Measurements from ENCODE around the gene PRSS50. TPM values are rescaled to one million over a fixed set of nuclear protein-coding genes. Genes with fewer than 3 reads are reported as not detected.

Gene PRSS50
- total RNA-seq, 1 experiment from 2014 or later = not detected

DNA sequence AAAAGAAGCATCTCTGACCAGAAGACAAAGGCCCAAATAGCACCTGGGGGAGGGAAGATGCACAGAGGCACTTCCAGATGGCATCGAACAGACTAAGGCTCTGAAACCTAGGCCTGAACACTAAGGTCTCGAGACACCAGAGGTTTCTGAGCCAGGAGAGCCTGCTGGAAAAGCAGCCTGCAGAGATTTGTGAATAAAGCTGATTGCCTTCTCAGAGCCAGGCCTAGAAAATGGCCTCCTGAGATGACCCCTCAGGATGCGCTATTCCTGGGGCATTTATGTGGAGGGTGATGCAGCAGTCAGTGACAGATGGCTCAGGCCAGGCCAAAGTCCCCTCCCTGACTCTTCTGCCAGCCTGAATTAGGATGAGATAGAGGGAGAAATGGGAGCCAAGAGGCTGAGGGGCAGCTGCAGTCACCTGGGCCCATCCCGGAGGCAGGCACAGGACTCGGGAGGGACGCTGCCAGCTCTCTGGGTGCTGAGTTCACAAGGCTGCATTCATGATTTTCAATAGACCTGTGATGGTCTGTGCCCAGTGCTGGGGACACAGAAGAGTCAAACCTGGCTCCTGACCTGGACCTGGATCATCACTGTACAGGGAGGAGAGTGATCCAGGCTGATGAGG, 6.9 kb downstream of the PRSS50 start:
- intact Hi-C loops (cut with micrococcal nuclease; ENCODE audit: unreplicated experiment) = no loop called here
- no peaks in the 10 kb centered on the region for H3K9me3 Mint-ChIP-seq (ENCODE audit: low read depth, unreplicated experiment)
- CTCF ChIA-PET = no interaction called here
- peaks cover 5% of the 10 kb centered on the region for H3K36me3 Mint-ChIP-seq (ENCODE audit: insufficient read depth, unreplicated experiment)
- DNase-seq = no peak
- no peak overlapping the region for H3K27ac Mint-ChIP-seq (ENCODE audit: unreplicated experiment)
- TF ChIP-seq CTCF (IDR thresholded peaks at IDR 0.05; ENCODE audit: unreplicated experiment) = no peak
- no TSS peak for BruUV-seq (replicated peaks)
- H3K4me3 Mint-ChIP-seq (ENCODE audit: low read depth, unreplicated experiment) = no peak overlapping the region
- peaks cover 4% of the 10 kb centered on the region for H3K27me3 Mint-ChIP-seq (ENCODE audit: unreplicated experiment)
- H3K4me1 Mint-ChIP-seq (ENCODE audit: low read depth, unreplicated experiment) = peaks cover 12% of the 10 kb centered on the region

DNA sequence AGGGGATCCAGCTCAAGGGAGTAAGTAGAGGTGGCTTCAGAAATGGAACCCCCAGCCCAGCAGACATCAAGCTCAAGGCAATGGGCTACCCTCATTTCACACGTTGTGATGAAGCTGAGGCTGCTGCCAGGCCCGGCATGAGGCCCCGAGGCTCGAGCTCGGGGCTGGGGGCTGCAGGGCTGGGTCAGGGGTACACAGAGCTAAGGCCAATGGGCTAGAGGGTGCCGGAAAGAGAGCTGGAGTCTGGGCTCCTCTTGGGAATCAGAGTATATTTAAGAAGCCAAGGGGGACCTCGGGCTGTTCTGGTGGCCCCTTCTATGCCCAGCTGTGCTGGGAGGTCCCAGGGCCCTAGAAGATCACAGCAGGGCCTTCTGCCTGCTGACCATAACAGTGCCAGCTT, 7.4 kb downstream of the PRSS50 start:
- H3K4me3 Mint-ChIP-seq (ENCODE audit: low read depth, unreplicated experiment) = no peak overlapping the region
- H3K9me3 Mint-ChIP-seq (ENCODE audit: low read depth, unreplicated experiment) = no peaks in the 10 kb centered on the region
- CTCF ChIA-PET = no interaction called here
- no peaks in the 10 kb centered on the region for H3K27me3 Mint-ChIP-seq (ENCODE audit: unreplicated experiment)
- peaks cover 5% of the 10 kb centered on the region for H3K36me3 Mint-ChIP-seq (ENCODE audit: insufficient read depth, unreplicated experiment)
- H3K4me1 Mint-ChIP-seq (ENCODE audit: low read depth, unreplicated experiment) = peaks cover 17% of the 10 kb centered on the region
- TF ChIP-seq CTCF (IDR thresholded peaks at IDR 0.05; ENCODE audit: unreplicated experiment) = no peak
- DNase-seq = no peak
- intact Hi-C loops (cut with micrococcal nuclease; ENCODE audit: unreplicated experiment) = no loop called here
- no peak overlapping the region for H3K27ac Mint-ChIP-seq (ENCODE audit: unreplicated experiment)
- BruUV-seq (replicated peaks) = no TSS peak

GRCh38 chr3:46709721-46710120, 7.9 kb downstream of the PRSS50 start:
- Mint-ChIP-seq H3K4me3 (ENCODE audit: low read depth, unreplicated experiment) (no peak overlapping the region), H3K27ac (ENCODE audit: unreplicated experiment) (no peak overlapping the region), H3K4me1 (ENCODE audit: low read depth, unreplicated experiment) (peaks cover 17% of the 10 kb centered on the region), H3K27me3 (ENCODE audit: unreplicated experiment) (no peaks in the 10 kb centered on the region), H3K36me3 (ENCODE audit: insufficient read depth, unreplicated experiment) (peaks cover 5% of the 10 kb centered on the region), H3K9me3 (ENCODE audit: low read depth, unreplicated experiment) (no peaks in the 10 kb centered on the region)
- no peak for DNase-seq
- no peak for TF ChIP-seq CTCF (IDR thresholded peaks at IDR 0.05; ENCODE audit: unreplicated experiment)
- no TSS peak for BruUV-seq (replicated peaks)
- CTCF ChIA-PET = no interaction called here
- intact Hi-C loops (cut with micrococcal nuclease; ENCODE audit: unreplicated experiment) = loop anchor here (5.0 kb wide), 1 partner anchor 663 kb away; no protein-coding TSS in a partner anchor

GRCh38 chr3:46709157-46709654, 8.5 kb downstream of the PRSS50 start:
- intact Hi-C loops (cut with micrococcal nuclease; ENCODE audit: unreplicated experiment) = loop anchor here (5.0 kb wide), 1 partner anchor 663 kb away; no protein-coding TSS in a partner anchor

More at GRCh38 chr3:46709157-46709654, 8.5 kb downstream of the PRSS50 start:
- H3K9me3 Mint-ChIP-seq (ENCODE audit: low read depth, unreplicated experiment) = no peaks in the 10 kb centered on the region
- H3K36me3 Mint-ChIP-seq (ENCODE audit: insufficient read depth, unreplicated experiment) = peaks cover 5% of the 10 kb centered on the region
- BruUV-seq (replicated peaks) = no TSS peak
- H3K27me3 Mint-ChIP-seq (ENCODE audit: unreplicated experiment) = no peaks in the 10 kb centered on the region
- no peak overlapping the region for H3K4me3 Mint-ChIP-seq (ENCODE audit: low read depth, unreplicated experiment)
- no peak overlapping the region for H3K27ac Mint-ChIP-seq (ENCODE audit: unreplicated experiment)
- peaks cover 17% of the 10 kb centered on the region for H3K4me1 Mint-ChIP-seq (ENCODE audit: low read depth, unreplicated experiment)
- CTCF ChIA-PET = no interaction called here
- no peak for DNase-seq
- TF ChIP-seq CTCF (IDR thresholded peaks at IDR 0.05; ENCODE audit: unreplicated experiment) = no peak

Data from Calu3 (cell line).